Measurements from ENCODE around the gene KIR2DL1. TPM values are rescaled to one million over a fixed set of nuclear protein-coding genes. Genes with fewer than 3 reads are reported as not detected.
"Not testable (repeated sequence)": the region's sequence is repeated elsewhere in the genome, so short reads cannot be mapped to it uniquely, and the experiment has no call there.

Gene KIR2DL1
- under 1 TPM in 1 of 3 donors, not detected in 2; 0.12 TPM for polyA plus RNA-seq (ENCODE audit: insufficient read length in 3 of 3)
- long read RNA-seq, donor 1, result 0 reads
- long read RNA-seq, donor 2, result 0 reads
- long read RNA-seq, donor 3, result 0 reads
- long read RNA-seq, donor 4, result 0 reads
- long read RNA-seq, donor 5, result 0 reads
- long read RNA-seq, donor 6, result 0 reads
- long read RNA-seq, donor 7, result 0 reads
- long read RNA-seq, donor 8, result 0 reads
- long read RNA-seq, donor 9, result 0 reads
- long read RNA-seq, donor 10, result 0 reads
- long read RNA-seq, donor 11, result 0 reads
- long read RNA-seq, donor 12, result 0 reads
- long read RNA-seq, donor 13, result 0 reads
- long read RNA-seq, donor 14, result 0 reads
- long read RNA-seq, donor 15, result 0 reads
- long read RNA-seq, donor 16, result 0 reads

GRCh38 chr19:54769646-54770045 lies at the start of gene KIR2DL1:
Gene KIR2DL1 (plus strand): TSS chr19:54769793. CDS start chr19:54769851, 58 bp downstream.
- not testable (repeated sequence) for DNase-seq (ENCODE audit: extremely low read depth in 1 of 11, low read depth in 9 of 11, low spot score in 4 of 11)

GRCh38 chr19:54724142-54724541 lies 45.5 kb upstream of the KIR2DL1 start, which contains the start of gene KIR3DL3:
Gene KIR3DL3 (plus strand): TSS chr19:54724442. CDS start chr19:54724497, 55 bp downstream.
- DNase-seq (ENCODE audit: extremely low read depth in 1 of 11, low read depth in 9 of 11, low spot score in 4 of 11), result no peak

GRCh38 chr19:54724644-54725043 lies 44.9 kb upstream of the KIR2DL1 start:
- DNase-seq (ENCODE audit: extremely low read depth in 1 of 11, low read depth in 9 of 11, low spot score in 4 of 11), result no peak

- DNase-seq (ENCODE audit: extremely low read depth in 1 of 11, low read depth in 9 of 11, low spot score in 4 of 11), result no peak
Observed at GRCh38 chr19:54725321-54725720, 44.3 kb upstream of the KIR2DL1 start.

- DNase-seq (ENCODE audit: extremely low read depth in 1 of 11, low read depth in 9 of 11, low spot score in 4 of 11), result no peak
Observed at GRCh38 chr19:54727562-54727961, 42.0 kb upstream of the KIR2DL1 start.

- DNase-seq (ENCODE audit: extremely low read depth in 1 of 11, low read depth in 9 of 11, low spot score in 4 of 11), result no peak
Observed at GRCh38 chr19:54728167-54728566, 41.4 kb upstream of the KIR2DL1 start.

GRCh38 chr19:54729416-54730188 lies 40.0 kb upstream of the KIR2DL1 start:
- DNase-seq (ENCODE audit: extremely low read depth in 1 of 11, low read depth in 9 of 11, low spot score in 4 of 11), result no peak

- no peak for DNase-seq (ENCODE audit: extremely low read depth in 1 of 11, low read depth in 9 of 11, low spot score in 4 of 11)
Observed at GRCh38 chr19:54731191-54731590, 38.4 kb upstream of the KIR2DL1 start.

- not testable (repeated sequence) for DNase-seq (ENCODE audit: extremely low read depth in 1 of 11, low read depth in 9 of 11, low spot score in 4 of 11)
Observed at GRCh38 chr19:54738306-54738705, 31.3 kb upstream of the KIR2DL1 start, which contains the start of gene KIR2DL3. Gene KIR2DL3 (plus strand): TSS chr19:54738513. CDS start chr19:54738546, 33 bp downstream.

GRCh38 chr19:54738715-54739114 lies 30.9 kb upstream of the KIR2DL1 start:
- DNase-seq (ENCODE audit: extremely low read depth in 1 of 11, low read depth in 9 of 11, low spot score in 4 of 11), result no peak

GRCh38 chr19:54739587-54740497 lies 29.8 kb upstream of the KIR2DL1 start:
- no peak for DNase-seq (ENCODE audit: extremely low read depth in 1 of 11, low read depth in 9 of 11, low spot score in 4 of 11)

- not testable (repeated sequence) for DNase-seq (ENCODE audit: extremely low read depth in 1 of 11, low read depth in 9 of 11, low spot score in 4 of 11)
Observed at GRCh38 chr19:54741950-54742349, 27.6 kb upstream of the KIR2DL1 start.

- DNase-seq (ENCODE audit: extremely low read depth in 1 of 11, low read depth in 9 of 11, low spot score in 4 of 11), result not testable (repeated sequence)
Observed at GRCh38 chr19:54744080-54744479, 25.5 kb upstream of the KIR2DL1 start.

GRCh38 chr19:54747614-54748322 lies 21.8 kb upstream of the KIR2DL1 start:
- not testable (repeated sequence) for DNase-seq (ENCODE audit: extremely low read depth in 1 of 11, low read depth in 9 of 11, low spot score in 4 of 11)

GRCh38 chr19:54750276-54750675 lies 19.3 kb upstream of the KIR2DL1 start:
- DNase-seq (ENCODE audit: extremely low read depth in 1 of 11, low read depth in 9 of 11, low spot score in 4 of 11), result not testable (repeated sequence)

GRCh38 chr19:54756204-54757110 lies 13.1 kb upstream of the KIR2DL1 start:
- not testable (repeated sequence) for DNase-seq (ENCODE audit: extremely low read depth in 1 of 11, low read depth in 9 of 11, low spot score in 4 of 11)

- not testable (repeated sequence) for DNase-seq (ENCODE audit: extremely low read depth in 1 of 11, low read depth in 9 of 11, low spot score in 4 of 11)
Observed at GRCh38 chr19:54758577-54758976, 11.0 kb upstream of the KIR2DL1 start.
